ENCODE data around the gene PSEN1.

Gene PSEN1

DNA sequence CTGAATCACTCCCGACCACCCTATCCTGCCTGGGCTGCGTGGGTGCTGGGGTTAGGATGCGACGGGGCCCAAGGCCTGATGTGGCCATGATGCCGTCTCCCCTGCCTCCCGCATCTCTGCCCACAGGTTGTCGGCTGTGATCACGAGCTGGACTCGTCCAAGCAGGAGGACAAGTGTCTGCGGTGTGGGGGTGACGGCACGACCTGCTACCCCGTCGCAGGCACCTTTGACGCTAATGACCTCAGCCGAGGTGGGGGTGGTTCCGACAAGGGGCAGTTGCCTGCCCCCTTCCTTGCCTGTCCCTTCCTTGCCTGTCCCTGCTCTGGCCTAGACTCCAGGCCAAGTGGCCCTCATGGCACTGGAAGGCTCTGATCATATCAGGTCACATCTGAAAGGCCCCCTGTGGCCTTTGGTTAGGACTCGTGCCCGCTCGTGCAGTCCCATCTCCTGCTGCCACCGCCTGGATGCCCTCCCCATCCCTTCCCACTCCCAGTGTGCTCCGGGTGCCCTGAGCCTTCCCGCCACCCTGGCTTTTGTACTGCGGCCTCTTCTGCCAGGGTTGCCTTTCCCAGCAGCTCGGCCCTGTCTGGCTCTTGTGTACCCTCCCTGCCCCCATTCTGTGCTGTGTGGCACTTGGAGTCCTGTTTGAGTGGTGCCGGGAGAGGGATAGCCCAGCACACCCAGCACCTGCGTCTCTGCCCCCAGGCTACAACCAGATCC, 114.6 kb downstream of the PSEN1 start:
- TF ChIP-seq, protein P1, sequence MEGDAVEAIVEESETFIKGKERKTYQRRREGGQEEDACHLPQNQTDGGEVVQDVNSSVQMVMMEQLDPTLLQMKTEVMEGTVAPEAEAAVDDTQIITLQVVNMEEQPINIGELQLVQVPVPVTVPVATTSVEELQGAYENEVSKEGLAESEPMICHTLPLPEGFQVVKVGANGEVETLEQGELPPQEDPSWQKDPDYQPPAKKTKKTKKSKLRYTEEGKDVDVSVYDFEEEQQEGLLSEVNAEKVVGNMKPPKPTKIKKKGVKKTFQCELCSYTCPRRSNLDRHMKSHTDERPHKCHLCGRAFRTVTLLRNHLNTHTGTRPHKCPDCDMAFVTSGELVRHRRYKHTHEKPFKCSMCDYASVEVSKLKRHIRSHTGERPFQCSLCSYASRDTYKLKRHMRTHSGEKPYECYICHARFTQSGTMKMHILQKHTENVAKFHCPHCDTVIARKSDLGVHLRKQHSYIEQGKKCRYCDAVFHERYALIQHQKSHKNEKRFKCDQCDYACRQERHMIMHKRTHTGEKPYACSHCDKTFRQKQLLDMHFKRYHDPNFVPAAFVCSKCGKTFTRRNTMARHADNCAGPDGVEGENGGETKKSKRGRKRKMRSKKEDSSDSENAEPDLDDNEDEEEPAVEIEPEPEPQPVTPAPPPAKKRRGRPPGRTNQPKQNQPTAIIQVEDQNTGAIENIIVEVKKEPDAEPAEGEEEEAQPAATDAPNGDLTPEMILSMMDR (IDR thresholded peaks at IDR 0.05; ENCODE audit: insufficient read depth, low read depth, low read length, missing control alignments): no peak
- H3K4me3 ChIP-seq (ENCODE audit: low read depth, low read length): no peak overlapping the region
- DNase-seq (ENCODE audit: low read depth): no peak

DNA sequence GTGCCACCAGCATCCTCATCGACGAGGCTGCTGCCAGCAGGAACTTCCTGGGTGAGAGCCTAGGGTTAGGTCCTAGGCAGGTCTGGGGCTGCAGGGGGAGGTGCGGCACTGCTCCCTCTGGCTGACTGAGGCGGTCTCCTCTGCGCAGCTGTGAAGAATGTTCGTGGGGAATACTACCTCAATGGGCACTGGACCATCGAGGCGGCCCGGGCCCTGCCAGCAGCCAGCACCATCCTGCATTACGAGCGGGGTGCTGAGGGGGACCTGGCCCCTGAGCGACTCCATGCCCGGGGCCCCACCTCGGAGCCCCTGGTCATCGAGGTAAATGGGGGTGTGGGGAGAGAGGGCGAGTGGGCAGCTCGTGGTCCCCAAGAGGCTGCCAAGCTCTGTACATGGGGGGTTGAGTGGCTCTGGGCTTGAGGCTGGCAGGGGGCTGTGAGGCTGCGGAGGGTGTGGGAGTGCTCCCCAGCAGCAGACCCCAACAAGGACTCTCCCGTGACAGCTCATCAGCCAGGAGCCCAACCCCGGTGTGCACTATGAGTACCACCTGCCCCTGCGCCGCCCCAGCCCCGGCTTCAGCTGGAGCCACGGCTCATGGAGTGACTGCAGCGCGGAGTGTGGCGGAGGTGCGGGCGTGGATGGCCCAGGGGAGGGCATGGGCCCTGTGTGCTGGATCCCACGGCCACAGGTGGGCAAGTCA, 115.4 kb downstream of the PSEN1 start:
- no peak overlapping the region for H3K4me3 ChIP-seq (ENCODE audit: low read depth, low read length)
- no peak for DNase-seq (ENCODE audit: low read depth)
- TF ChIP-seq, protein P1 (IDR thresholded peaks at IDR 0.05; ENCODE audit: insufficient read depth, low read depth, low read length, missing control alignments): no peak

DNA sequence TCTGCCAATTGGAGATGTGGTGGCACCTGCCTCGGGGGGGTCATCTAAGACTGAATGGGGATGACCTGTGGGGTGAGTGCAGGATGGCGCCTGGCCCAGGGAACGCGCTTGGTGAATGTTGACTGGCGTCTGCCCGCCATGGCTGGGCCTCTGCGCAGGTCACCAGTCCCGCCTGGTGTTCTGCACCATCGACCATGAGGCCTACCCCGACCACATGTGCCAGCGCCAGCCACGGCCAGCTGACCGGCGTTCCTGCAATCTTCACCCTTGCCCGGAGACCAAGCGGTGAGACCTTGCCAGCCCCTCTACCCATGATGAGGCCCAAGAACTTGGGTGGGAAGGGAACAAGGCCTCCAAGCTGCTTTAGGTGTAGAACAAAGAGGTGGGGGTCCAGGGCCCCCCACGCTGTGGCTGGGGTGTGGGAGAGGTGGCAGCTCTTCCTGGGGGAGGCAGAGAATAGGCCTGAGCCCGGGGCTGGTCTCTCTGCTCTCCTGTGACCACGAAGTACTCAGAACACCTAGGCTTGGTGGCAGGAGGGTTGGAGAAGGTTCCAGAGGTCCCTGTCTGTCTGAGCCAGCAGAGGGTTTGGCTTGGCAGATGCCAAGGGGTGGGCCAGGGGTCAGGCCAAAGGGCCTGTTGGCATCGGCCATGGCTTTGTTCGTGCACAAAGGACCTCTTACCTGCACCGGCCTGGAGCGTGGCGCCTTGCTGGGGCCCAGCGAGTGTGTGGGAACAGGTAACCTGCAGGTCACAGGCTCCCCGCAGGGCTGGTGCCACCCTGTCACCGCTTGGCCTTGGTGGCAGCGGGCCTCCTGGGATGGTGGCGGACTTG, 116.4 kb downstream of the PSEN1 start:
- no peak for DNase-seq (ENCODE audit: low read depth)
- H3K4me3 ChIP-seq (ENCODE audit: low read depth, low read length): no peak overlapping the region
- TF ChIP-seq, protein P1 (IDR thresholded peaks at IDR 0.05; ENCODE audit: insufficient read depth, low read depth, low read length, missing control alignments): no peak

DNA sequence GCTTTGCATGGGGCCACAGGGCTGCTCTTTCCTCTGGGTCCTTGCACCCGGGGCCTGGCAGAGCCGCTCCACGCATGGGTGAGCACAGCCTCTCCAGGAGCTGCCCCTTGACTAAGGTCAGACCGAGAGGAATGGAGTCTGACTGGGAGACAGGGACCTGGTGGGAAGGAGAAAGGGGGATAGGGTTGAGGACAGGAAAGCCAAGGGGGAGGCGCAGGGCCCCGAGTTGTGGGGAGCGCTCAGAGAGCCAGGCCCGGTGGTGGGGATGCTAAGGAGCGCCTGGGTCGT, 117.0 kb downstream of the PSEN1 start:
- TF ChIP-seq, protein P1 (IDR thresholded peaks at IDR 0.05; ENCODE audit: insufficient read depth, low read depth, low read length, missing control alignments): no peak

DNA sequence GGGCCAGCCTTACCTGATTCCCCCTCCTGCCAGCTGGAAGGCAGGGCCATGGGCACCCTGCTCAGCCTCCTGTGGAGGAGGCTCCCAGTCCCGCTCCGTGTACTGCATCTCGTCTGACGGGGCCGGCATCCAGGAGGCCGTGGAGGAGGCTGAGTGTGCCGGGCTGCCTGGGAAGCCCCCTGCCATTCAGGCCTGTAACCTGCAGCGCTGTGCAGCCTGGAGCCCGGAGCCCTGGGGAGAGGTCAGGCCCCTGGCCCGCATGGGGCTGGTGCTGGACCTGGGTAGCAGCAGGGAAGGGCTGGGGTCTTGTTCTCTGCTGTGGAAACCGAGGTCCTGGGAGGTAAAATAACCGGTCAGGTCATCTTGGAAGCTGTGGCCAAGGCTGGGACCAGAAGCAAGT, 117.4 kb downstream of the PSEN1 start:
- no peak for DNase-seq (ENCODE audit: low read depth)
- TF ChIP-seq, protein P1 (IDR thresholded peaks at IDR 0.05; ENCODE audit: insufficient read depth, low read depth, low read length, missing control alignments): no peak
- H3K4me3 ChIP-seq (ENCODE audit: low read depth, low read length): no peak overlapping the region

More for the DNA sequence above, 117.0 kb downstream of the PSEN1 start:
- no peak for DNase-seq (ENCODE audit: low read depth)
- no peak overlapping the region for H3K4me3 ChIP-seq (ENCODE audit: low read depth, low read length)

DNA sequence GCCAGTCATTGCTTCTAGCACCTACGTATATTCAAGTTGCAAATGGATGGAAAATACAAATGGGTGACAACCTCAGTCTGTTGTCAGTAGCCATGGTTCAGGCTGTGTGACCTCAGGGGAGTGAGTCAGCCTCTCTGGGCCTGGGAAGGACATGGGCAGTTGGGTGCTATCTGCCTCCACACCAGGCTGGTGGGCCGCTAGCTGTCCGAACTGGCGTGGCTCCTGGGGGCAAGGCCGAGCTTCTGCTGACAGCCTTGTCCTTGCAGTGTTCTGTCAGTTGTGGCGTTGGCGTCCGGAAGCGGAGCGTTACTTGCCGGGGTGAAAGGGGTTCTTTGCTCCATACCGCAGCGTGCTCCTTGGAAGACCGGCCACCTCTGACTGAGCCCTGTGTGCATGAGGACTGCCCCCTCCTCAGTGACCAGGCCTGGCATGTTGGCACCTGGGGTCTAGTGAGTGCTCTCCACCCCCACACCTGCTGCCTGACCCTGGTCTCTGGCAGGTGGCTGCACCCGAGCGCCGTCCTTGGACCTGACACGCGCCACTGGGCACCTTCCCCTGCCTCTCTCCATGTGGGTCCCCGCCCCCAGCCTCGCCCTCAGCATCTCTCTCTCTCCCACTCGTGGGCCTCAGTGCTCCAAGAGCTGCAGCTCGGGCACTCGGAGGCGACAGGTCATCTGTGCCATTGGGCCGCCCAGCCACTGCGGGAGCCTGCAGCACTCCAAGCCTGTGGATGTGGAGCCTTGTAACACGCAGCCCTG, 118.1 kb downstream of the PSEN1 start:
- no peak overlapping the region for H3K4me3 ChIP-seq (ENCODE audit: low read depth, low read length)
- TF ChIP-seq, protein P1 (IDR thresholded peaks at IDR 0.05; ENCODE audit: insufficient read depth, low read depth, low read length, missing control alignments): no peak
- DNase-seq (ENCODE audit: low read depth): no peak

Measured in GM12865 (cell line).